Measurements from ENCODE around the gene BRAF. TPM values are rescaled to one million over a fixed set of nuclear protein-coding genes. Genes with fewer than 3 reads are reported as not detected.
A peak's percentile ranks its signal among the peaks of the same experiment; 100 is the strongest.
"Not testable (repeated sequence)": the region's sequence is repeated elsewhere in the genome, so short reads cannot be mapped to it uniquely, and the experiment has no call there.

Gene BRAF
- total RNA-seq, 1 donor from 2014 or later, result 40.2 TPM

DNA sequence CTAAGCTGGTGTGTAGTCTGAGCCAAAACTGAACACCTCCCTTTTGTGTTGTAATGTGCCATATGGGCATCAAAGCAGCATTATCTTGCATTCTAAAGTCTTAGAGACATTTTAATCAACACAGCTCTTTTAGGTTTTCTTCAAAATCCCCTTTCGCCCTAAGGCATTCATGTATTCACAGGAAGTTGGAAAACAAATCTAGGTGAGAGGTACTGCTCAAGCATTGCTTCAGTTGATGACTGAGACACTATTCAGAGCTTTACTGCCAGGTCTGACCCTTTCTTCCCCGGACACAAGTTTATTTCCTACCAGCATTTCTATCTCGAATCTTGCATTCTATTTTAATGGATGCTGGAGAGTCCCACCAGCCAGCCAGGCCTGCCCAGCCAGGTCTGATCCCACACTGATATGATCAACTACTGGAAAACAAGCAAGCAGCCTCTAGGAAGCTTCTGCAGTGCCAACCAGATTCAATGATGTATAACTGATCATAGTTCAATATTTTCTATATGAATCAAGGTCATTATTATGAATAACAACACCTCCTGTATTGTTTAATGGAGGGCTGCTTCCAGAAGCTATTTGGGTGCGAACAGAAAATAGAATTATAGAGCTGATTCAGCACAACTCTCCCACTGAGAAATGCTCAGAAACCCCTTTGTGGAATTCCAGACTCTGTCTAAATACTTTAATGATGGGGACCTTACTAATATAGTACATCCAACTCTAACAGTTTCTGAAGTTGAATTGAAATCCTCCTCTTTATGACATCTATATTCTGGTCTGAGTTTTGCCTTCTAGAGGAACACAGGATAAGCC, 4.0 kb upstream of the BRAF start:
- Histone ChIP-seq H3K36me3 (no peaks in the 10 kb centered on the region), H3K9me3 (no peaks in the 10 kb centered on the region), H3K4me1 (no peaks in the 10 kb centered on the region), H3K27me3 (no peaks in the 10 kb centered on the region), H3K27ac (no peak overlapping the region), H3K4me3 (no peak overlapping the region)
- DNase-seq (no peak), ATAC-seq (no peak)
- intact Hi-C loops (cut with DNase I), result no loop called here
- TF ChIP-seq, protein P1, sequence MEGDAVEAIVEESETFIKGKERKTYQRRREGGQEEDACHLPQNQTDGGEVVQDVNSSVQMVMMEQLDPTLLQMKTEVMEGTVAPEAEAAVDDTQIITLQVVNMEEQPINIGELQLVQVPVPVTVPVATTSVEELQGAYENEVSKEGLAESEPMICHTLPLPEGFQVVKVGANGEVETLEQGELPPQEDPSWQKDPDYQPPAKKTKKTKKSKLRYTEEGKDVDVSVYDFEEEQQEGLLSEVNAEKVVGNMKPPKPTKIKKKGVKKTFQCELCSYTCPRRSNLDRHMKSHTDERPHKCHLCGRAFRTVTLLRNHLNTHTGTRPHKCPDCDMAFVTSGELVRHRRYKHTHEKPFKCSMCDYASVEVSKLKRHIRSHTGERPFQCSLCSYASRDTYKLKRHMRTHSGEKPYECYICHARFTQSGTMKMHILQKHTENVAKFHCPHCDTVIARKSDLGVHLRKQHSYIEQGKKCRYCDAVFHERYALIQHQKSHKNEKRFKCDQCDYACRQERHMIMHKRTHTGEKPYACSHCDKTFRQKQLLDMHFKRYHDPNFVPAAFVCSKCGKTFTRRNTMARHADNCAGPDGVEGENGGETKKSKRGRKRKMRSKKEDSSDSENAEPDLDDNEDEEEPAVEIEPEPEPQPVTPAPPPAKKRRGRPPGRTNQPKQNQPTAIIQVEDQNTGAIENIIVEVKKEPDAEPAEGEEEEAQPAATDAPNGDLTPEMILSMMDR (IDR thresholded peaks at IDR 0.05), result no peak

GRCh38 chr7:140927945-140928344, 3.2 kb upstream of the BRAF start:
- H3K36me3 ChIP-seq; ATAC-seq; H3K9me3 ChIP-seq; H3K4me1 ChIP-seq; H3K27me3 ChIP-seq; H3K27ac ChIP-seq; DNase-seq; H3K4me3 ChIP-seq; intact Hi-C loops (cut with DNase I): not testable (repeated sequence)

DNA sequence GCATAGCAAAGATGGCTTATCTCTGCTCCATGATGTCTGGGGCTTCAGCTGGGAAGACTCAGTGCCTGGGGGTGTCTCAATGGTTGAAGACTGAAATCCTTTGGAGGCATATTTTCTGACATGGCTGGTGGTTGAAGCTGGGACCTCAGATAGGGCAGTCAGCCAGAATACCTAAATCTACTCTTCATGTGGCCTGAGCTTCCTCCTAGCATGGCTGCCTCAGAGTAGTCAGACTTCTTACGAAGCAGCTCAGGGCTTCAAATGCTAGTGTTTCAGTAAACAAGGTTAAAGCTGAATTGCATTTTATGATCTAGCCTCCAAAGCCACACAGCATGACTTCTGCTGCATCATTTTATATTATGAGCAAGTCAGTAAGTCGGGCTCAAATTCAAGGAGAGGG, 2.6 kb upstream of the BRAF start:
- intact Hi-C loops (cut with DNase I), result no loop called here
- DNase-seq, result no peak
- Histone ChIP-seq H3K4me3 (no peak overlapping the region), H3K36me3 (no peaks in the 10 kb centered on the region), H3K9me3 (no peaks in the 10 kb centered on the region), H3K27me3 (no peaks in the 10 kb centered on the region), H3K27ac (no peak overlapping the region), H3K4me1 (peaks cover 9% of the 10 kb centered on the region)
- TF ChIP-seq, protein P1 (IDR thresholded peaks at IDR 0.05), result no peak
- ATAC-seq, result no peak

- H3K9me3 ChIP-seq, result no peaks in the 10 kb centered on the region
- DNase-seq, result no peak
- no peaks in the 10 kb centered on the region for H3K27me3 ChIP-seq
- intact Hi-C loops (cut with DNase I), result no loop called here
- H3K4me3 ChIP-seq, result no peak overlapping the region
- TF ChIP-seq, protein P1 (IDR thresholded peaks at IDR 0.05), result no peak
- H3K36me3 ChIP-seq, result no peaks in the 10 kb centered on the region
- no peak overlapping the region for H3K27ac ChIP-seq
- no peak for ATAC-seq
- H3K4me1 ChIP-seq, result peaks cover 16% of the 10 kb centered on the region
These were observed 1.5 kb upstream of the BRAF start for GRCh38 chr7:140926021-140926817.

DNA sequence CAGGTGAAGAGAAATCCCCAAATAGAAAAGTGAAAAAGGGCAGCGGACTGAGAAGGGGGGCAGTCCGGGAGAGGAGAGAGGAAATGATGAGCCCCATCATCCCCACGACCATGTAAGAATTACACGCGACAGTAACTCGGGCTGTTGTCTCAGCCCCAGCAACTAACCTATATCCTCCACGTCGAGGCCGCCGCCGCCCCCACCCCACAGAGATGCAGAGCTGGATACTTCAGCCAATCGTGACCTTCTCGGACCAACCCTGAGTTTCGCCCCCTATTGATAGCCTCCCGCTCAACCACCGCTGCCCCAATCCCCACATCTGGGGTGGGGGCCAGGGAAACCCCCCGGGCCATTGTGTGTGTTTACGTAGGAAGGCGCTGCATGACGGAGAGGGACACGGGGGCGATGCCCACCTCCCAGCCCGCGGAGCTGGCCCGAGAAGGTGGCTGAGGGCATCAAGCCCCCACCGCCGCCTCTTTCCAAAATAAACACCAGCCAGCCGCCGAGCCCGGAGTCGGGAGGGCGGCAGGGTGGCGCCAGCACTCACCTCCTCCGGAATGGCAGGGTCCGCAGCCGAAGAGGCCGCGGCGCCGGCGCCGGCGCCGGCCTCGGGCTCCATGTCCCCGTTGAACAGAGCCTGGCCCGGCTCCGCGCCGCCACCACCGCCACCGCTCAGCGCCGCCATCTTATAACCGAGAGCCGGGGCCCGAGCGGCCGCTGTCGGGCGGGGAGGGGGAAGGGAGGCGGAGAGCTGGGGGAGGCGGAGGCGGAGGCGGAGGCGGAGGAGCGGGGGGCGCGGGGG, 509 bp downstream of the BRAF start:
- Histone ChIP-seq H3K9me3 (no peaks in the 10 kb centered on the region), H3K27ac (peak overlapping the region; percentile 96), H3K27me3 (no peaks in the 10 kb centered on the region), H3K4me1 (peaks cover 25% of the 10 kb centered on the region), H3K4me3 (peak overlapping the region; percentile 78), H3K36me3 (no peaks in the 10 kb centered on the region)
- DNase-seq (peak; percentile 91), ATAC-seq (peak; percentile 88)
- intact Hi-C loops (cut with DNase I), result no loop called here
- TF ChIP-seq, protein P1 (IDR thresholded peaks at IDR 0.05), result peak; percentile 49
